ENCODE measurements around the gene TBX21.

GRCh38 chr17:47692137-47692894 is 40.7 kb upstream of the TBX21 start:
- TF ChIP-seq, protein P1, sequence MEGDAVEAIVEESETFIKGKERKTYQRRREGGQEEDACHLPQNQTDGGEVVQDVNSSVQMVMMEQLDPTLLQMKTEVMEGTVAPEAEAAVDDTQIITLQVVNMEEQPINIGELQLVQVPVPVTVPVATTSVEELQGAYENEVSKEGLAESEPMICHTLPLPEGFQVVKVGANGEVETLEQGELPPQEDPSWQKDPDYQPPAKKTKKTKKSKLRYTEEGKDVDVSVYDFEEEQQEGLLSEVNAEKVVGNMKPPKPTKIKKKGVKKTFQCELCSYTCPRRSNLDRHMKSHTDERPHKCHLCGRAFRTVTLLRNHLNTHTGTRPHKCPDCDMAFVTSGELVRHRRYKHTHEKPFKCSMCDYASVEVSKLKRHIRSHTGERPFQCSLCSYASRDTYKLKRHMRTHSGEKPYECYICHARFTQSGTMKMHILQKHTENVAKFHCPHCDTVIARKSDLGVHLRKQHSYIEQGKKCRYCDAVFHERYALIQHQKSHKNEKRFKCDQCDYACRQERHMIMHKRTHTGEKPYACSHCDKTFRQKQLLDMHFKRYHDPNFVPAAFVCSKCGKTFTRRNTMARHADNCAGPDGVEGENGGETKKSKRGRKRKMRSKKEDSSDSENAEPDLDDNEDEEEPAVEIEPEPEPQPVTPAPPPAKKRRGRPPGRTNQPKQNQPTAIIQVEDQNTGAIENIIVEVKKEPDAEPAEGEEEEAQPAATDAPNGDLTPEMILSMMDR (IDR thresholded peaks at IDR 0.05) = no peak
- TF ChIP-seq, protein P2, sequence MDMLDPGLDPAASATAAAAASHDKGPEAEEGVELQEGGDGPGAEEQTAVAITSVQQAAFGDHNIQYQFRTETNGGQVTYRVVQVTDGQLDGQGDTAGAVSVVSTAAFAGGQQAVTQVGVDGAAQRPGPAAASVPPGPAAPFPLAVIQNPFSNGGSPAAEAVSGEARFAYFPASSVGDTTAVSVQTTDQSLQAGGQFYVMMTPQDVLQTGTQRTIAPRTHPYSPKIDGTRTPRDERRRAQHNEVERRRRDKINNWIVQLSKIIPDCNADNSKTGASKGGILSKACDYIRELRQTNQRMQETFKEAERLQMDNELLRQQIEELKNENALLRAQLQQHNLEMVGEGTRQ (CRISPR knock-in tag; IDR thresholded peaks at IDR 0.05) = no peak
- no peak for TF ChIP-seq AR (CRISPR knock-in tag; IDR thresholded peaks at IDR 0.05)
- no peak for TF ChIP-seq FOXJ3 (CRISPR knock-in tag; IDR thresholded peaks at IDR 0.05; ENCODE audit: borderline replicate concordance)
- no peak for TF ChIP-seq TEAD4 (CRISPR knock-in tag; IDR thresholded peaks at IDR 0.05)
- no peak for TF ChIP-seq ELF4 (CRISPR knock-in tag; IDR thresholded peaks at IDR 0.05; ENCODE audit: low read depth)
- TF ChIP-seq SOX15 (CRISPR knock-in tag; IDR thresholded peaks at IDR 0.05) = no peak
- TF ChIP-seq NFYB (CRISPR knock-in tag; conservative IDR thresholded peaks at IDR 0.05; ENCODE audit: low read depth) = no peak
- no peak for TF ChIP-seq ETV6 (CRISPR knock-in tag; IDR thresholded peaks at IDR 0.05)
- no peak for TF ChIP-seq ZNF138 (CRISPR knock-in tag; conservative IDR thresholded peaks at IDR 0.05)
- no peak for TF ChIP-seq ZBTB21 (CRISPR knock-in tag; IDR thresholded peaks at IDR 0.05; ENCODE audit: borderline replicate concordance)
